NCI-H1417 (cell line): ENCODE measurements around the gene NBEA.
A peak's percentile ranks its signal among the peaks of the same experiment; 100 is the strongest.

Experiments
- DNase-seq, 3 experiments: peaks; one replicate each; lab custom pipeline; 2025; lab: John Stamatoyannopoulos, UW

NBEA gene

DNA sequence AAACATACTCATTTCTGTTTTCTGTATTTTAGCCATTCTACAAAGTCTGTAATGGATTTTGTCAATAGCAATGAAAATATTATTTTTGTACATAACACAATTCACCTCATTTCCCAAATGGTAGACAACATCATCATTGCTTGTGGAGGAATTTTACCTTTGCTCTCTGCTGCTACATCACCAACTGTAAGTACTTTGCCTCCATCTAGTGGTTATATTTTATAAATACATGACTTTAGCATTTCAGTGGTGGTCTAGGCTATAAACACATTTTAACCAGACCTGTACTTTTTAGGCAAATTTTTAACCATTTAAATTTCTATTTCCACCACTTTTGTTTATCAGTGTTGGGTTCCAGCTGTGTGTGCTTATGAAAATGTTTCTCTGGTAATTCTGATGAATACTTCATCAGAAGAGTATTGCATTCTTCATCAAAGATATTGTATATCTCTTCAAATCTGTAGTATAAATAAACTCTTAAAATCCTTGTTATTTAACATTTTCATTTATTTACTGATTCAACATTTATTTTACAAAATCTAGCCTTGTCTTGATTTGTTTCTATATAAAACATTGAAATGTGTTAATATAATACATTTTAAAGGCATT, 222.4 kb downstream of the NBEA start:
- DNase-seq: peak in 2 of 3 experiments; percentile 57 to 59

DNA sequence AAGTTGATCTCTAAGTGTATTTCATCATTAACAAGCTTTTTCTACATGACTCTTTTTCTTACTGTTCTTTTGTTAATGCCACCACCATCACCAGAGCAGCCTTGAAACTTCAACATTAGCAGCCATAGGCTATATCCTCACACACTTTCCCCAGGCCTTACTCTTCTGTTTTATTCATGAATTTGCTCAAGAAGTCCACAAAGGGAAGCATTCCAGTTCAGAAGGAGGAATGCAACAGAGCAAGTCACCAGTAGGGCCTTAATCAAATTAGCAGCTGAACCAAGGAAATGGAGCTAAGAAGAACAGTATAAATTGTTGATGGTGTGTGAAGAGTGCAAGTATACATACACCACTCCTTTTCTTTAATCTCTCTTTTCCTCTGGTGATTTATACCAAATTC, 223.1 kb downstream of the NBEA start:
- no peak for DNase-seq

DNA sequence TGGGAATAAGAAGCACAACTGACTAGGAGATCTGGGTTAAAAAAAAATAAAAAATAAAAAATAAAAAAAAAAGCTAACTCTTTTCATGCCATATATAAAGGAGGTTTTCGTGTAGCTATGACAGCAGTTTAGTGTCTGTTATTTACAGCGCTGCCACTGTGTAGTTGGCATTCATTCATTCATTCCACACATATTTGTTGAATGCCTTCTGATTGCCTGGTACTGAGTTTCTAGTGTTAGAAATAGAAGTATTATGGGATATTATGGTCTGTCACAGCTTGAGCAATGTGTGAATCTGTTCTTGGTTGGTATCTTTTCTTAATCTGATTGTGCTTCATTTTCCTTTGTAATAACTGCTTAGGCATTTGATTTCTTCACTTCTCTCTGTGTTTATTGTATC, 237.4 kb downstream of the NBEA start:
- no peak for DNase-seq

DNA sequence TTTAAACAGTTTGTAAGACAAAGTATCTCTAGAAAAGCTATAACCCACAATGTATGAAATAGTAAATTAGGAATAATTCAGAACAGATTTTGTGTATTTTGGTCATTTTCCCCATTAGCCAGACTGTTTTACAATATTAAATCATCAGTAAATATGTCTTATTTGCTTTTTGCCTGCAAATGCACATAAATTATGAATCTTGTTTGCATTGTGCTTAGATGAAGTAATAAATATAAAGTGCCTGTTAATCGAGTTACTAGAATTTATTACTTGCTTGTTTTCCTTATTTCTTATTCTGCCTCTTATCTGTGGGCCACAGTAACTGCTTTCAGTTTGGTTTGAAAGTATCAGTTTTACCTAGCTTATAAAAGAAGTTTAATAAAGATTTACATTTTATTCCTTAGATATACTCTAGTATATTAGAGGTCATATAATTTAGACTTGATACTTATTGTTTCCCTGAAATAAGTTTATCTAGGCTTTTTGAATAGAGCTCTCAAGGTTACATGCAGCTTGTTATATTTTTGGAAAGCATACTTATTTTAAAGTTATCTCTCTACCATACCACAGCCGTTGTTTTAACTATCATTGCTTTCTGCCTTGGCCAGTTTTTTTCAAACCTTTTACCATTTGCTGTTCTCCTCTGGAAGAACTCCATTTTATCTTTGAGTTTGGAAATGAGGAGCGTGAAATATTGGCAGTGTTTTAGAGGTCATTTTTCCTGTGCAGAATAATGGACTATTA, 238.0 kb downstream of the NBEA start:
- DNase-seq: no peak

DNA sequence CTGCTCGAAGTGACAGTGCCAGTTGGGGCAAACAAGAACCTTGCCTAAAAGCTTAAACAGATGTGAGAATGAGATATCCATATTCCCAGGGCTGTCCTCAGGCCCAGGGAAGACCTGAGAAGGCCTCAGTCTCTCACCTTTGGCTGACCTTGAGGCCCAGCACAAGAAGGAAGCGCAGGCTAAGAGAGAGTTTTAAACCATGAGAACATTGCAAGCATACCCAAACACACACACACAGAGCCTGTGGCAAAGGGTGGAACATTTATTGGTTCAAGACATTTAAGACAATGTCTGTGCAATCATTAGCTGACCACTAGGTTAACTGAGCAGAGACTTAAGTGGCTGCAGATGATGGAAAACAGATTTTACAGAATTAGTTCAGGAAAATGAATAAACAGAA, 248.2 kb downstream of the NBEA start:
- DNase-seq: no peak

DNA sequence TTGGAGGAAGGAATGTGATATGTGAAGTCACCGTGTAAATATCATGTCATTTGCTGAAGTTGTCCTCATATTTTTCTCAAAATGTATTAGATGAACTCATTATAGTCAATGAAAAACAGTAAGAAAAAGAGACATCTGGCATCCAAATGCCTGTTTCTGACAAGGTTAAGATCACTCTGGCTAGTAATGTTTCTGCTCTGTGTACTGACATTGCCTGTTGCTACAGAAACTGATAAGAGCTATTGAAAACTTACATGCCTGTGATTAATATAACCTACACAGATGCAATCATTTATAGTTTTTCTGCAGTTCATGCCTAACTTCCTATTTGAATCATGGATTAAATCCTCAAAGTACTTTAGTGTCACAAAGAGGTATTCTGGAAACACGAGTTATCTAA, 249.8 kb downstream of the NBEA start:
- DNase-seq: no peak

DNA sequence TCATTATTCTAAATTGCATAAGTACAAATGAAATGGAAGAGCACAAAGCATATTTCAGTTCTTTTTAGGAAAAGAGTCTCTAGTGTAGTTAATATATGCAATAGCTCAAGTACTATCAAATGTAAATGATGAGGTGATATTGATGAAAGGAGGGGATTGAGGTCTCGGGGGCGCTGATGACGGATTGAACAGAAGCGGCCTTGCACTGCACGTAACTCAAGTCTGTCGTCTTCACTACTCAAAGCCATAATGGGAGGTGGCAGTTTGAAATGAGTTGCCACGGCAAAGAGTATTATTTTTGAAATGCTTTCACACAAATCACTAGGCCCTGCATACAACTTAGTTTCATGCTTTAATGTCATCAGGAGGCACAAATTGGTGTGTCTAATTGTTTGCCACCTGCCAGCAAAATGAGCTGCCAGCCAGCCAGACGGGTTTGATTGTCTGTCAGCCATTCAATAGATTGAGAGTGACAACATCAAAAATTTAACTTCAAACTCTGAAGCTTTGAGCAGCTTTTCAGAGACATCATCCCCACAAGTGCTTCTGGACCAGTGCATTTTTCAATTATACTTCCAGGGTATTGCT, 256.6 kb downstream of the NBEA start:
- peak in 2 of 3 experiments; percentile 10 to 50 for DNase-seq

DNA sequence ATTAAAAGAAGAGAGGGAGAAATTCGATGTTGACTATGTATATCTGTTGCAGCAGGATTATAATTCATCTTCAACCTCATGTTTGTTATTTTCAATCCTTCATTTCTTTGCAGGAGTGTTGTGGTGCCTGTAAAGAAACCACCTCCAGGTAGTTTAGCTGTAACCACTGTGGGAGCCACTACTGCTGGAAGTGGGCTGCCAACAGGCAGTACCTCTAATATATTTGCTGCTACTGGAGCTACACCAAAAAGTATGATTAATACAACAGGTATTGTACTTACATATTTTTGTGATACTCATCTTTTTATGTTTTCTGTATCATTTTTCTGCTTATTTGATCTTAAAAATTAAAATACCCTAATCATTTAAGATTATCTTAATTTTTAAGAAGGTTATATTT, 266.5 kb downstream of the NBEA start:
- no peak for DNase-seq

DNA sequence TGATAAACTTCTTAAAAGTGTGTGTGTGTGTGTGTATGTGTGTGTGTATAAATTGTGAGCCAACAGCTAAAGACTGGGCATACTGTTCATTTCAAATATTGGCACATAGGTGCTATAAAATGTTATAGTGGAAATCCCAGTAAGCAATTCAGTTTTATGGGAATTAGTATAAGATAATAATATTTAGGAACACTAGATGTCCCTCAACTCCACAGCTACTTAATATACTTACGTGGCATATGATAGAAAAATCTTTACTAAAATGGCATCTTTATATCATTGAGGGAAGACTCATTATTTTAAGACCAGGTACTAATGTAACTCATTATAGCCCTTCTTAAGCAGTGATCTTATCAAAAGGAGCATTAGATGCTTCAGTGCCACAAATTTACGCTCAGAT, 268.2 kb downstream of the NBEA start:
- no peak for DNase-seq

DNA sequence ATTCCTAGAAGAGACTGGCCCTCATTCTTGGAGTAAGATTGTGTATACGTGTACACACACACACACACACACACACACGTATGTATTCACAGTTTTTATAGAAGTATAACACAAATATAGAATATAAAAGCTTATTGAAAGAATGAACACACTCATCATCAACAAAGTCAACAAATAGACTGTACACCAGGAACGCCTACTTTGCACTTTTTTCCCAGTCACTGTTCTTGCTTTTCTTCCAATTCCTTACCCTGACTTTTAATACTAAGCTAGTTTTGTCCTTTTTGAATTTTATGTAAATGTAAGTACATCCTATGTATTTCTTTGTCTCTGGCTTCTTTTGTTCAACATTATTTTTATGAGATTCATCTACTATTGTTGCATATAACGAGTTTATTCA, 269.9 kb downstream of the NBEA start:
- DNase-seq: no peak

DNA sequence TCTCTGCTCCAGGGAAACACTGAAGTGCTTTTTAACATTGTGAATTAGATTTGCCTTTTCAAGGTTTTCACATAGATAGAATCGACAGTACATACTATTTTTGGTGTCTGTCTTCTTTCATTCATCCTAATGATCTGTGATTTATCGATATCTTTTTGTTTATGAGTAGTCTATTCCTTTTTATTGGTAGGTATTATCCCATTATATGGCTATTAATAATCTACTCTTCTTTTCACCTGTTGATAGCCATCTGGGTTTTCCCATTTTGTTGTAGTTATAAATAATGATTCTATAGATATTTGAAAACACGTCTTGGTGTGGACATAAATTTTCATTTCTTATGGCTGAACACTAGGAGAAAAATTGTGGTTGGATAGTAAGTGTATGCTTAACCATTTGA, 271.8 kb downstream of the NBEA start:
- no peak for DNase-seq

DNA sequence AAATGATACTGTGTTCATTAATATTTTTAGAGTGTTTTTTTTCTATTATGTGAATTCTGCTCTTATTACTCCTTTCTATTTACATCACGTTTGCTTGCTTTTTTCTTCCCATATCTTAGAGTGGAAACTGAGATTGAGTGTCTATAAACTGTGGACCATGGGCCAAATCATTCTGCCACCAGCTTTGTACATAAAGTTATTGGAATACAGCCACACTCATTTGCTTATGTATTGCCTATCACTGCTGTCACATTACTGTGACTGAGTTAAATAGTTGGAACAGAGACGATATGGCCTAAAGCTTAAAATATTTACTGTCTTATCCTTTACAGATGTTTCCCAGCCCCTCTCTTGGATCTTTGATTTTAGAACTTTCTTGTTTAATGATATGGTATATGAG, 274.1 kb downstream of the NBEA start:
- DNase-seq: no peak

DNA sequence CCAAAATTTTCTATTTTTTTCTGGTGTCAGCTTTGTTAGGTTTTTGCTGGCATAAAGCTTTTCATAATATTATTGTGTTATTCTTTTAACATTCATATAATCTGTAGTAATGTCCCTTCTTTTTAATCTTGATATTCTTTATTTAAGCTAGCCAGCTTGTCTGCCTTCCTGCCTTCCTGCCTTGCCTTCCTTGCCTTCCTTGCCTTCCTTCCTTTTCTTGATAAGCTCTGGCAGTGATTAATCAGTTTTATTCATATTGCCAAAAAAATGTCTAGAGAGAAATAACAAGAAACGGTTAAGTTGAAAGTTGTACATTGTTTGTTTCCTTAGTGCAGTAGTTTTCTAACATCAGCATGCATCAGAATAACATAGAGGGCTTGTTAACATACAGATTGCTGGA, 277.0 kb downstream of the NBEA start:
- no peak for DNase-seq

DNA sequence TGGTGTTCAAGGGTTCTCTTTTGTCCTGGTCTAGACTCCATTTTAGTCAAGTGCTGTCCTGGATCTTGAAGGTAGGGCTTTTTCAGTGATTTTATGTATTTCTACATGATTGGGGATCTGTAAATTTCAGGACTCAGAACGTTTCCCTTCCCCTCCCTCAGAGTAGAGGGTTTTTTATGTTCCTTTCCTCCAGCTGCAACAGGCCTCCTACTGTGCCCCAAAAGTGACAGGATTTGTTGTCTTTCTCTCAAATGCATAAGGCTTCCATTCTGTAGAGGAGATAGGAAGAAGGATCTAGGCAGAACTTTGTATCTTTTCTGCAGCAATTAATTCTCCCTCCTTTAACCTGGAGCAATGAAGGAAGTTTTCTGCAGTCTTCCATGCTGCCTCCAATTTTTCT, 283.1 kb downstream of the NBEA start:
- no peak for DNase-seq

DNA sequence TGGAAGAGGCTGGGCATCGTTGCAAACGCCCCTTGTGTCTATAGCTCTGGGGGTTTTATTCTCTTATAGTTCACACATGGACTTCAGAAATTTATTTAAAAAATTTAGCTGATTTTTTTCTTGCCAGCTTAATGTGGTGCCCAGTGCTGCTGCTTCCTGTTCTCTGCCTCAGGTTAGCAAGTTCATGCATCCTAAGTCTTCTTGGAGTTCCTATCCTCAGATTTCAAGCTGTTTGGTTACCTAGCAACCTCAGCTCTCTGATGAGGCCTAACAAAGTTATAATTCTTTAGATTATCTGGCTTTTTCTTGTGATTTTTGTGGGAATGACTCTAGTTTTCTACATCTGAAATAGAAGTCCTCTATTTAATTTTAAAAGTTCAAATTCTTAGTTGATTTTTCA, 283.5 kb downstream of the NBEA start:
- no peak for DNase-seq

DNA sequence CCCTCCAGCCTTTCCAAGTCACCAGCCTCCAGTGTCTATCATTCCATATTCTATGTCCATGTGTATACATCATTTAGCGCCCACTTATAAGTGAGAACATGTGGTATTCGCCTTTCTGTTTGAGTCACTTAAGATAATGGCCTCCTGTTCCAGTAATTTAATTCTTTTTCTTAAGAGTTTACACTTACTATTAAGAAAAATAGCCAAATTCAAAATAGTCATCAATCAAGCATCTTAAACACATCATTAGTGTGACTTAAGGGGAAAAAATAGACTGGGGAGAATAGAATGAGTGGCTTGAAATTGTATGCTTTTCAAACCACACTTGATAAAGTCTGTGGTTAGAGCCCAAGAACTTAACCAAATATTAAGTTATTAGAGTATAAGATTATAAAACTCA, 286.5 kb downstream of the NBEA start:
- DNase-seq: peak in 1 of 3 experiments; percentile 19

DNA sequence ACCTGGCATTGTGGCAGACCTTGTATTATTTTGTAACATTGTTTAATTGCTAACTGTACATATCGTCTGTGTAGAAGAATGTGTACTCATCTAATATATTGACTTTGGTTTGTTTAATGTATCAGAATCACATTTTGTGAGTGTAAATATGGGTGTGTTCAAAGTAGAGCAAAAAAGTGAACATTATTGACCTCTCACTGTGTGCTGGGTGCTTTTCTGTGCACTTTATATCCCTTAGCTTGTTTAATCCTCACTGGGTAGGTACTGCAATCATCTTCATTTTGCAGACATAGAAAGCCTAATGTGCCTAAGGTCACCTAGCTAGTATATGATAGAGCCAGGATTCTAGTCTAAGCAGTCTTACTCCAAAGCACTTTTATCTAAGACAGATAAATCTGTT, 289.4 kb downstream of the NBEA start:
- no peak for DNase-seq

DNA sequence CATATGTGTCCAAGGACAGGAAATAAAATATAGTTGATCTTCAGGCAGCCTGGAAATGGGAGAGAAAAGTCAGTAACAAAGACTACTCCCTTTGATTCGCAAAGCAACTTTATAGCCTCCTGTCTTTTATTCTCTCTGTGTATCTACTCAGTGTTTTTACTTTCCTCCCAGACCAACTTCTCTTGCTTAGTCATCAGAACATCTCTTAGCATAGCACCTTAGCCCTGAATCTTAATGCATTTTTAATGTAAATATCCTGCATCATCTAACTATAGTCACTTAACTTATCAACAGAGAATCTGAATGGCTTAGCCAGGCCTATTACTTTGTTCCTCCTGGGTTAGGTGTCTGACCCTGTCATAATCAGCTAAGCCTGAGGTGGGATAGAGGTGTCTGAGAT, 296.2 kb downstream of the NBEA start:
- no peak for DNase-seq

DNA sequence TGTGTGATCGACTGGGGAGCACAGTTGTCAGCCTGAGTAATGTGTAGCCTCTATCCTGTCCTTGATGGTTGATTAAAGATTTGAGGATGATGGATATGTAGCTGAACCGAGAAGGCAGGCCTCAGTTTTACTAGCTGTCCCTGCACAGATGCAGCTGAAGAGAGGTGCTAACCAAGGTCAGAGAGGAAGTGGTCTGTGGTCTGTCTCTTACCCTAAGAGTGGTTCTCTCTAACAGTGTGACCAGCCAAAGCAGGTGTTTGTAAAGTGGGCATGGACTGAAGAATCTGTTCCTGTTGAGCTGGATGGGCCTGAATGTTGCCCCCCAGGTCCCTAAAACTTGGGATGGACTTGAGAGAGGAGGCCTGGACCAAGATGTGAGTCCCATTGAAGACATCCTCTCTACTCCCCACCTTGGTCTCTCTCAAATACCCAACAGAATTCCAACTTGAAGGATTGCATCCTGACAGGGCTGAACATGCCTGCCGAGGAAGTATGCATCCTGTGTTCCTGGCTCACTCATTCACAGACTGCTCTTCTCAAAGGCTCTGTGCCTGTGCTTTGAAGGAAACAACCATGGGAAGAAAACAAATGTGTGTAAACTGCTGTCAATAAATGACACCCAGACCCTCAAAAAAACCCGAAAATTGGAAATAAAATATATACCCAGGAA, 310.6 kb downstream of the NBEA start:
- no peak for DNase-seq

DNA sequence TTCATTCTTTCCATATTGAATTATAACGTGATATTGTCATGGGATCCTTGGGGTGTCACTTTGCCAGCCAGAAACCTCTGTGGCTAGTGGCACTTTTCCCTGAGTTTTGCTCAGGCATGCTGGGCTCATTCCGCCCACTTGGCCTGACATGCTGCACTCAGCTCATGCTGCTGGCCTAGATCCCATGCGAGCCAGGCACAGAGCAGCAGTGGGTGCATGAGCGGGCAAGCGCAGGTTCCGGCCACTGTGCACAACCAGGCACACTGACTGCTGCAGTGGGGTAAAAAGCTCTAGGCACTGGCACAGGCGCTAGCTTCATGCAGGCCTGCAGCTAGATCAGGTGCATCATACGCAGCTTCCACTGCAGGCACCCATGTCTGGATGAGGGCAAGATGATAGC, 313.2 kb downstream of the NBEA start:
- DNase-seq: no peak

DNA sequence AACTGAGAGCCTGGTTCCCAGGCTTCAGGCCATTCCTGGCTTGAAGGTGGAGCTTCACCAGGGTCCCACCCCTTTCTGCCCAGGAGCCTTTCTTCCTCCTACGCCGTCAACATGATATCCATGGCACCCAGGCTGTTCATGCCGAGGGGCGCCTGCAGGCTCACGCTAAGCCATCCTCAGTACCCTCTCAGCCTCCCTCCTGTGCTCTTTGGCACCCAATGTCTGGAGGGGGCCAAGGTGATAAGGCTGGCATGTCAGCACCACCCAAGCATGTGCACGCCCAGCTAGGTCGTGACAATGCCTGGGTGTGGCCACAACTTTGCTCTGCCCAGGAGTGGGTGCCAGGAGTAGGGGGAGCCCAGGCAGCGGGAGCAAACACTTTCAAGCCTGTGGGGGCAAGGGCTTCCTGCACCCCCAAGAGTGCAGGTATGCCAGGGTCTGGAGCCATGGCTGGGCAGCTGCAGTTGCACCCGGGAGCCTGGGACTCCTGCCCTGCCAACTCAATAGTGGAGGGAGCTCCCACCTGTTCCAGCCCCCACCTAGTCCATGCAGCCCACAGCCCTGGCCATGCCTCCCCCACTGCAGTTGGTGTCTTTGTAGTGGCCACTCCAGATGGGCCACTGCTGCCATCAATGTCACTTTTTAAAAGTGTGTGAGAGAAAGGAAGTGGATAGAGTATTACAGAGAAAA, 314.5 kb downstream of the NBEA start:
- no peak for DNase-seq

DNA sequence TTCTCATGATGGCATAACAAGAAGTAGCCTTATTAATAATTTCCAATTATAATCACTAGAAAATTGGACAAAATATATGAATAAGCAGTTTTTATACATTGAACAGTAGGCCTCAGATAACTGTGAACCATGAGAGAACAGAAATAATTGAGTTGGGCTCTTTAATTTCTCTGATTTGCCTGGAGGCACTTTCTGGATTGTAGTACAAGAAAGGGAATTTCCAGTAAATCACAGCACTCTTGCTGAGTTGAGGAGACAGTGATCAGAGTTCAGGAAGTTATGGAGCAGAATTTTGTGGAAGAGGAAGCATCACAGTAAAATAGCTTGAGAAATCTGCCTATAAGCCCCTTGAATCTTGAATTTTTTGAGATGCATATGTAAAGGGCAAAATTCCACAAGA, 318.2 kb downstream of the NBEA start:
- no peak for DNase-seq

DNA sequence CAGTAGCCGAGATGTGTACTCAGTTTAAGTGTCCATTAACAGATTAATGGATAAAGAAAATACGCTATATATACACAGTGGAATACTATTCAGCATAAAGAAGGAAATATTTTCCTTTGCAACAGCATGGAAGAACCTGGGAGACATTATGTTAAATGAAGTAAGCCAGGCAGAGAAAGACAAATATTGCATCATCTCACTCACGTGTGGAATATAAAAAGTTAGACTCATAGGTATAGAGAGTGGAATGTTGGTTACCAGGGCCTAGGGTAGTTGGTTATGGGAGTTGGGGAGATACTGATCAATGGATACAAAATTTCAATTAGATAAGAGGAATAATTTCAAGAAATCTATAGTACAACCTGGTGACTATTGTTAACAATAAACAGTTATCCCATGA, 324.3 kb downstream of the NBEA start:
- no peak for DNase-seq
